Stomach (tissue), 9 donors: ENCODE measurements around the gene MYO16. TPM values are rescaled to one million over a fixed set of nuclear protein-coding genes. Genes with fewer than 3 reads are reported as not detected.

Experiments used
- DNase-seq, 2 donors: peaks; one replicate each; pipeline versions ENCODE4 v3.0.0 to v3.0.0-alpha.2; 2013 to 2019
- H3K27ac ChIP-seq, 5 donors: fragments of 200-600 bp in 4 of 5; sonication (generic) in 4 of 5; one replicate each; pipeline ENCODE4 v1.5.1; 2013 to 2019; ENCODE audit warnings: mild to moderate bottlenecking in 1 of 5, moderate library complexity in 1 of 5
- H3K27me3 ChIP-seq, 3 donors: fragments of 200-600 bp; sonication (generic); one replicate each; pipeline ENCODE4 v1.5.1; 2017 to 2019; ENCODE audit warnings: mixed run types in 1 of 3
- H3K36me3 ChIP-seq, 4 donors: fragments of 200-600 bp; sonication (generic); 1 replicate in 3 of 4; 2 replicates in 1 of 4; pipeline ENCODE4 v1.5.1; 2016 to 2019
- H3K4me1 ChIP-seq, 4 donors: fragments of 200-600 bp; sonication (generic); one replicate each; pipeline ENCODE4 v1.5.1; 2016 to 2019
- H3K4me3 ChIP-seq, 4 donors: fragments of 200-600 bp; sonication (generic) in 3 of 4; one replicate each; pipeline ENCODE4 v1.5.1; 2016 to 2019; ENCODE audit warnings: mild to moderate bottlenecking in 1 of 4
- H3K9me3 ChIP-seq, 4 donors: fragments of 200-600 bp; sonication (generic); one replicate each; pipeline ENCODE4 v1.5.1; 2016 to 2019
- EP300 ChIP-seq: sonication (generic); formaldehyde crosslinking; IDR thresholded peaks from one replicate; pipeline ENCODE4 v1.6.1; 2017; ENCODE audit warnings: antibody characterized with exemption
- POLR2A ChIP-seq, 4 donors: fragments of 450-650 bp; IDR thresholded peaks; one replicate each; pipeline ENCODE4 v1.6.1; 2016; ENCODE audit warnings: antibody characterized with exemption in 4 of 4, control low read depth in 2 of 4, mild to moderate bottlenecking in 1 of 4, moderate library complexity in 1 of 4
- POLR2AphosphoS5 ChIP-seq, 3 donors: sonication (generic); formaldehyde crosslinking; IDR thresholded peaks; one replicate each; pipeline ENCODE4 v1.6.1; 2016; ENCODE audit warnings: antibody characterized with exemption in 3 of 3
- WGBS, 5 donors: extraction: QIAGEN DNeasy Blood & Tissue Kit in 3 of 5; methylation state at CpG; one replicate each; pipeline versions ENCODE4 v1.1.5 to v1.1.7; 2013 to 2018; 5-methylcytosine and 5-hydroxymethylcytosine counted together
- intact Hi-C: fragments of 100-400 bp; cut with DNase I; formaldehyde crosslinking; loops from one replicate; pipeline ENCODE4 v1.15.1; 2023; ENCODE audit warnings: low total_unique reads
- polyA plus RNA-seq, 3 donors: library from polyadenylated mRNA; stranded (reverse); fragments of 200-250 nt; gene quantifications; one replicate each; pipeline ENCODE4 v1.2.3, GENCODE V29; 2013
- total RNA-seq, 5 donors: library from RNA; depleted of rRNA; stranded (reverse); fragments of >200 nt; gene quantifications; one replicate each; pipeline versions ENCODE4 v1.1.0 to v1.2.3, GENCODE V29; 2014 to 2016
- TF ChIP-seq, protein P1 (sequence below), 7 experiments: fragments of 450-650 bp in 4 of 7; fragments of 200-600 bp in 3 of 7; sonication (generic) in 3 of 7; IDR thresholded peaks; one replicate each; pipeline ENCODE4 v1.5.1; 2016 to 2019; ENCODE audit warnings: antibody characterized with exemption in 7 of 7, control low read depth in 2 of 7, mild to moderate bottlenecking in 1 of 7
- donor health status: healthy with polysubstance abuse.
- donor health status: Bipolar disorder and iron deficiency.
- donor health status: healthy.

Gene MYO16
- total and polyA plus RNA-seq, 8 donors, result under 0.01 to 1.8 (median 0.15) TPM; not detected in 3

DNA sequence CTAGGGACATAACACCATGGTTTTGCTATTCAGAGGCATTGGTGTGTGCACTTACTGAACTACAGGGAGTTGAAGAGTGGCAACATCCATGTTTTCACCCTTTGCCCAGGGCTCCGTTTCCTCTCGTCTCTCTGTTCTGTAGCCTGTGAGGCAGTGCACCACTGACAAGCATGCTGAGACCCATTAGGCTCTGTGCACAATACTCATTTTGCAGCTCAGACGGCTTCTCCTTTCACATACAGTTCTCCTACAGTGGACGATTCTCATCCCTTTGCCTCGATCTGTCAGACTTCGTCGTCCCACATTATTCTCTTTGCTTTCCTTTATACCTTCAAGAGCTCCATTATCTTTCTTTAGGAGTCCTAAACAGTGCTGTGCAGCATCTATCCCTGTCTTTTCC, 403.7 kb downstream of the MYO16 start:
- TF ChIP-seq POLR2AphosphoS5 (IDR thresholded peaks at IDR 0.05) (no peak), EP300 (no peak), POLR2A (IDR thresholded peaks at IDR 0.05) (no peak)
- TF ChIP-seq, protein P1, sequence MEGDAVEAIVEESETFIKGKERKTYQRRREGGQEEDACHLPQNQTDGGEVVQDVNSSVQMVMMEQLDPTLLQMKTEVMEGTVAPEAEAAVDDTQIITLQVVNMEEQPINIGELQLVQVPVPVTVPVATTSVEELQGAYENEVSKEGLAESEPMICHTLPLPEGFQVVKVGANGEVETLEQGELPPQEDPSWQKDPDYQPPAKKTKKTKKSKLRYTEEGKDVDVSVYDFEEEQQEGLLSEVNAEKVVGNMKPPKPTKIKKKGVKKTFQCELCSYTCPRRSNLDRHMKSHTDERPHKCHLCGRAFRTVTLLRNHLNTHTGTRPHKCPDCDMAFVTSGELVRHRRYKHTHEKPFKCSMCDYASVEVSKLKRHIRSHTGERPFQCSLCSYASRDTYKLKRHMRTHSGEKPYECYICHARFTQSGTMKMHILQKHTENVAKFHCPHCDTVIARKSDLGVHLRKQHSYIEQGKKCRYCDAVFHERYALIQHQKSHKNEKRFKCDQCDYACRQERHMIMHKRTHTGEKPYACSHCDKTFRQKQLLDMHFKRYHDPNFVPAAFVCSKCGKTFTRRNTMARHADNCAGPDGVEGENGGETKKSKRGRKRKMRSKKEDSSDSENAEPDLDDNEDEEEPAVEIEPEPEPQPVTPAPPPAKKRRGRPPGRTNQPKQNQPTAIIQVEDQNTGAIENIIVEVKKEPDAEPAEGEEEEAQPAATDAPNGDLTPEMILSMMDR (IDR thresholded peaks at IDR 0.05), result no peak
- 84 to 92% (median 85%) methylated on average over 7 of the region's 7 CpGs for WGBS, 5 donors
- no peak overlapping the region for H3K4me3 ChIP-seq
- no peaks in the 10 kb centered on the region for H3K9me3 ChIP-seq
- no peaks in the 10 kb centered on the region for H3K4me1 ChIP-seq
- no peaks in the 10 kb centered on the region for H3K27me3 ChIP-seq
- no peaks in the 10 kb centered on the region for H3K36me3 ChIP-seq
- intact Hi-C loops, result no loop called here
- DNase-seq, result no peak
- no peak overlapping the region for H3K27ac ChIP-seq

- Histone ChIP-seq H3K4me3 (no peak overlapping the region), H3K9me3 (no peaks in the 10 kb centered on the region), H3K36me3 (no peaks in the 10 kb centered on the region), H3K27me3 (no peaks in the 10 kb centered on the region), H3K27ac (no peak overlapping the region), H3K4me1 (no peaks in the 10 kb centered on the region)
- intact Hi-C loops, result no loop called here
- TF ChIP-seq, protein P1 (IDR thresholded peaks at IDR 0.05), result no peak
- no peak for TF ChIP-seq POLR2AphosphoS5 (IDR thresholded peaks at IDR 0.05)
- TF ChIP-seq EP300, result no peak
- TF ChIP-seq POLR2A (IDR thresholded peaks at IDR 0.05), result no peak
- DNase-seq, result no peak
- WGBS, 5 donors, result 78 to 85% (median 79%) methylated on average over 7 of the region's 7 CpGs
These were observed 406.8 kb downstream of the MYO16 start for GRCh38 chr13:109036078-109036780.

- no peaks in the 10 kb centered on the region for H3K27me3 ChIP-seq
- 68 to 88% (median 74%) methylated on average over 3 of the region's 3 CpGs for WGBS, 5 donors
- H3K4me1 ChIP-seq, result no peaks in the 10 kb centered on the region
- TF ChIP-seq EP300 (no peak), POLR2A (IDR thresholded peaks at IDR 0.05) (no peak), POLR2AphosphoS5 (IDR thresholded peaks at IDR 0.05) (no peak)
- TF ChIP-seq, protein P1 (IDR thresholded peaks at IDR 0.05), result no peak
- H3K4me3 ChIP-seq, result no peak overlapping the region
- intact Hi-C loops, result no loop called here
- no peaks in the 10 kb centered on the region for H3K36me3 ChIP-seq
- H3K9me3 ChIP-seq, result no peaks in the 10 kb centered on the region
- DNase-seq, result no peak
- H3K27ac ChIP-seq, result no peak overlapping the region
These were observed 414.2 kb downstream of the MYO16 start for GRCh38 chr13:109043636-109044035.

GRCh38 chr13:109055850-109056249, 426.4 kb downstream of the MYO16 start:
- Histone ChIP-seq H3K27ac (no peak overlapping the region), H3K36me3 (no peaks in the 10 kb centered on the region), H3K27me3 (no peaks in the 10 kb centered on the region), H3K4me1 (no peaks in the 10 kb centered on the region), H3K4me3 (no peak overlapping the region), H3K9me3 (no peaks in the 10 kb centered on the region)
- intact Hi-C loops, result no loop called here
- TF ChIP-seq POLR2A (IDR thresholded peaks at IDR 0.05) (no peak), POLR2AphosphoS5 (IDR thresholded peaks at IDR 0.05) (no peak), EP300 (no peak)
- TF ChIP-seq, protein P1 (IDR thresholded peaks at IDR 0.05), result no peak
- no peak for DNase-seq
